A549 (cell line): ENCODE results near the gene FRRS1L. TPM values are rescaled to one million over a fixed set of nuclear protein-coding genes. Genes with fewer than 3 reads are reported as not detected.

Experiments
- ATAC-seq, 2 experiments: fragments of 200-7000 bp in 1 of 2; fragments of >200 bp in 1 of 2; cut with Nextera tagmentation in 1 of 2; cut with Tn5 transposase in 1 of 2; 3 replicates each; pipeline versions ENCODE4 v1.8.0 to v1.9.1; 2018 to 2020; ENCODE audit warnings: mild to moderate bottlenecking in 1 of 2, moderate library complexity in 1 of 2
- CTCF ChIA-PET: fragments of 300-600 bp; sonication (Branson Sonifier 250); formaldehyde crosslinking; extraction: SDS; loops from one replicate; lab custom pipeline; 2021; ENCODE audit warnings: antibody characterized with exemption, inconsistent platforms; lab: Yijun Ruan, JAX
- POLR2A ChIA-PET: fragments of 350-600 bp; formaldehyde crosslinking; extraction: SDS; loops from one replicate; lab custom pipeline; 2021; ENCODE audit warnings: antibody characterized with exemption, inconsistent platforms; lab: Yijun Ruan, JAX
- DNase-seq, 2 experiments: peaks; one replicate each; pipeline versions ENCODE4 v3.0.0 to v3.0.0-alpha.2; 2011 to 2016; ENCODE audit warnings: low read depth in 1 of 2, low spot score in 1 of 2
- FAIRE-seq: peaks from 2 replicates; lab custom pipeline; 2011; peaks lifted over from hg19 to GRCh38; lab: Jason Lieb, UNC
- H3K27ac ChIP-seq, 2 experiments: fragments of >200 bp; sonication (Bioruptor Twin); formaldehyde crosslinking; 3 replicates each; pipeline ENCODE4 v1.5.1; 2016 to 2017
- H3K4me1 ChIP-seq: fragments of >200 bp; sonication (Bioruptor Twin); formaldehyde crosslinking; 3 replicates; pipeline ENCODE4 v1.6.1; 2016
- H3K4me2 ChIP-seq: fragments of >200 bp; sonication (Bioruptor Twin); formaldehyde crosslinking; 3 replicates; pipeline ENCODE4 v1.6.1; 2016
- H3K4me3 ChIP-seq: fragments of >200 bp; sonication (Bioruptor Twin); formaldehyde crosslinking; 3 replicates; pipeline ENCODE4 v1.5.1; 2016
- H3K9me3 ChIP-seq: fragments of >200 bp; sonication (Bioruptor Twin); formaldehyde crosslinking; 3 replicates; pipeline ENCODE4 v1.6.1; 2016
- BHLHE40 ChIP-seq: IDR thresholded peaks from 2 replicates; pipeline ENCODE4 v1.6.1; 2012; ENCODE audit warnings: low read depth, low read length, inconsistent platforms
- CHD4 ChIP-seq: fragments of 200-600 bp; sonication (generic); IDR thresholded peaks from 2 replicates; pipeline ENCODE4 v1.6.1; 2016; ENCODE audit warnings: antibody characterized with exemption, mild to moderate bottlenecking, borderline replicate concordance
- ESRRA ChIP-seq: fragments of 150-350 bp; IDR thresholded peaks from 2 replicates; pipeline ENCODE4 v1.6.1; 2014; ENCODE audit warnings: mild to moderate bottlenecking, low read length, borderline replicate concordance
- FOSL2 ChIP-seq, 2 experiments: fragments of 450-650 bp in 1 of 2; fragments of >200 bp in 1 of 2; sonication (Bioruptor Twin) in 1 of 2; formaldehyde crosslinking; IDR thresholded peaks; 2 replicates each; pipeline versions ENCODE4 v1.5.0 to v1.6.1; 2016 to 2020; ENCODE audit warnings: mild to moderate bottlenecking in 1 of 2, moderate library complexity in 1 of 2
- JUN ChIP-seq, 2 experiments: fragments of >200 bp; sonication (Bioruptor Twin); formaldehyde crosslinking; IDR thresholded peaks; 2 replicates in 1 of 2; 3 replicates in 1 of 2; pipeline ENCODE4 v1.6.1; 2016 to 2017
- JUNB ChIP-seq: fragments of >200 bp; sonication (Bioruptor Twin); formaldehyde crosslinking; IDR thresholded peaks from 2 replicates; pipeline ENCODE4 v1.6.1; 2016
- MAZ ChIP-seq: fragments of 150-350 bp; IDR thresholded peaks from 2 replicates; pipeline ENCODE4 v1.6.1; 2014; ENCODE audit warnings: antibody characterized with exemption, low read depth, low read length, borderline replicate concordance
- MYC ChIP-seq: IDR thresholded peaks from 2 replicates; pipeline ENCODE4 v1.6.1; 2012; ENCODE audit warnings: mild to moderate bottlenecking, inconsistent platforms, low read length, improper control_type of control experiment, borderline replicate concordance
- RAD21 ChIP-seq, 2 experiments: fragments of >200 bp in 1 of 2; sonication (Bioruptor Twin) in 1 of 2; formaldehyde crosslinking in 1 of 2; IDR thresholded peaks in 1 of 2; conservative IDR thresholded peaks in 1 of 2; 2 replicates in 1 of 2; 3 replicates in 1 of 2; pipeline ENCODE4 v1.6.1; 2012 to 2018; ENCODE audit warnings: inconsistent platforms in 1 of 2
- SREBF2 ChIP-seq: fragments of 450-650 bp; IDR thresholded peaks from 2 replicates; pipeline ENCODE4 v1.6.1; 2014; ENCODE audit warnings: mild to moderate bottlenecking, moderate library complexity
- ZC3H11A ChIP-seq: fragments of 450-650 bp; IDR thresholded peaks from 2 replicates; pipeline ENCODE4 v1.6.1; 2014; ENCODE audit warnings: antibody characterized with exemption, mild to moderate bottlenecking
- WGBS: methylation state at CpG from one replicate; pipeline ENCODE4 v1.1.6; 2017; ENCODE audit errors: missing lambda C conversion rate; 5-methylcytosine and 5-hydroxymethylcytosine counted together
- polyA plus RNA-seq, 4 experiments: library from polyadenylated mRNA; depleted of rRNA in 3 of 4; stranded (reverse); fragments of >200 nt; fragmentation: RNase III in 1 of 4; extraction: RNeasy Plus Mini Kit Qiagen cat#74134 plus additional on column Dnase treatment in 1 of 4; gene quantifications; 2 replicates in 3 of 4; 3 replicates in 1 of 4; pipeline ENCODE4 v1.2.3, GENCODE V29; 2011 to 2017
- TF ChIP-seq, protein P1 (sequence below): IDR thresholded peaks from 2 replicates; pipeline ENCODE4 v1.6.1; 2012
- TF ChIP-seq, protein P2 (sequence below): IDR thresholded peaks from 2 replicates; pipeline ENCODE4 v1.6.1; 2012; ENCODE audit warnings: low read depth, borderline replicate concordance
- TF ChIP-seq, protein P3 (sequence below): fragments of >200 bp; sonication (Bioruptor Twin); formaldehyde crosslinking; IDR thresholded peaks from 3 replicates; pipeline ENCODE4 v1.6.1; 2016

The FRRS1L gene
- polyA plus RNA-seq, 2 of the 4 experiments (the other 2 are of a cell fraction) = 0.54 to 1.5 TPM

DNA sequence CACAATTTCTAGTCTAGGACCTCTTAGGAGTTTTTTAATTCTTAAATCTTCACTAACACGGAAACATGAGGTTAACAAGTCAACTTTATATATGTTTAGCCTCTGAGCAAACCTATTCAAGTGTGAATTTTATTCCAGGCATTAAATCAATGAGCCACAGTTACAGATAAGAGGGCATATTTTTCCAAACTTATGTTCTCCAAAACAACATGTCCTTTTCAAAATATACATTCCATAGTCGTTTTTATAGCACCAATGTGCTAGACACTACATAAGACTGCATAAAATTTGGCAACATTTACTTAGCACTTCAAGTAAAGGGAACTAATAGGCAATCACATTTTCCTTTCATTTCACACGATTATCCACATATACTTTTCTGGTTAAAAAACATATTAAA is 53.8 kb downstream of the FRRS1L start:
- Histone ChIP-seq H3K9me3 (no peaks in the 10 kb centered on the region), H3K4me3 (no peak overlapping the region), H3K27ac (peak overlapping the region; percentile 61 to 80; a peak in 3 of 6 replicates), H3K4me2 (peak overlapping the region; percentile 63; the same call in 2 of the 3 replicates), H3K4me1 (peaks cover 89% of the 10 kb centered on the region)
- ATAC-seq (no peak), DNase-seq (no peak), FAIRE-seq (no peak)
- ChIA-PET POLR2A (no interaction called here), CTCF (no interaction called here)
- 46% methylated on average over 3 of the region's 3 CpGs for WGBS
- TF ChIP-seq ZC3H11A = no peak
- TF ChIP-seq, protein P1, sequence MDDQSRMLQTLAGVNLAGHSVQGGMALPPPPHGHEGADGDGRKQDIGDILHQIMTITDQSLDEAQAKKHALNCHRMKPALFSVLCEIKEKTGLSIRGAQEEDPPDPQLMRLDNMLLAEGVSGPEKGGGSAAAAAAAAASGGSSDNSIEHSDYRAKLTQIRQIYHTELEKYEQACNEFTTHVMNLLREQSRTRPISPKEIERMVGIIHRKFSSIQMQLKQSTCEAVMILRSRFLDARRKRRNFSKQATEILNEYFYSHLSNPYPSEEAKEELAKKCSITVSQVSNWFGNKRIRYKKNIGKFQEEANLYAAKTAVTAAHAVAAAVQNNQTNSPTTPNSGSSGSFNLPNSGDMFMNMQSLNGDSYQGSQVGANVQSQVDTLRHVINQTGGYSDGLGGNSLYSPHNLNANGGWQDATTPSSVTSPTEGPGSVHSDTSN = no peak

DNA sequence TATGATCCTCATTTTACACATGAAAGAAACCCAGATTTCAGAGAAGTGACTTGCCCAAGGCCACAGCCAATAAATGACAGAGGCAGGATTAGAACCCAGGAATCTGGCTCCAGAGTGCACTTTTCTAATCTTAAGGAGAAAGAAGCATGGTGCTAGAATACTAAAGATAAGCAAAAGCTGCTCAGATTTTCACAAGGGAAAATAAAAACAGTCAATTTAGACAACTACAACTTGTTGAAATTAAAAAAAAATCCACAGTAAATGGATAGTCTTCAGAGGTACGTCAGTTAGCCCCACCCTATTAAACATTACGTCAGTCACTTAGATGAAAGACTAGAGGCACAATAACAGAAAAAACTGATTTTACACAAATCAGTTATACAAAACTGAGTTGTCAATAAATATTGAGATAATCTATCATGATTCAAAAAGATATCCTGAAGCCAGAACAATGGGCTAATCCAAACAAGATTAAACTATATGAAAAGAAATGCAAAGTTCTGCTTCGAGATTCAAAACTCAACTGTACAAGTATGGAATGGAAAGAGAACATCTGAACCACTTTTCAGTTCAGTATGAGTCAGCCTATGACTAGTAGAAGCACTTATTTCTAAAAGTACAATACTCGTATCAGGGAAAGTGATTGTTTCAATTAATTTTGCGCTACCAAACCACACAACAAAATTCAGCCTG is 56.6 kb downstream of the FRRS1L start:
- peak overlapping the region; percentile 79 to 80 for H3K27ac ChIP-seq
- POLR2A ChIA-PET = interaction anchor here (0.9 to 3.4 kb wide), 2 partner anchors 9 kb away, joined by 3 to 21 read pairs; partner anchors contain the start of gene TMEM245
- 2% methylated on average over 5 of the region's 5 CpGs for whole genome bisulfite sequencing
- peaks cover 89% of the 10 kb centered on the region for H3K4me1 ChIP-seq
- peak; percentile 62 to 66 for ATAC-seq
- peak; percentile 49 for FAIRE-seq
- peak overlapping the region; percentile 30; the same call in 2 of the 3 replicates for H3K4me3 ChIP-seq
- CTCF ChIA-PET = interaction anchor here (1.8 to 2.1 kb wide), 3 partner anchors 8 to 73 kb away, joined by 5 to 18 read pairs (median 8); partner anchors contain the start of gene TMEM245
- TF ChIP-seq JUNB (no peak; the same call in 1 of the 2 replicates), FOSL2 (IDR thresholded peaks at IDR 0.05) (peak; percentile 62), FOSL2 (CRISPR knock-in tag; IDR thresholded peaks at IDR 0.05) (peak; percentile 81)
- TF ChIP-seq, protein P2, sequence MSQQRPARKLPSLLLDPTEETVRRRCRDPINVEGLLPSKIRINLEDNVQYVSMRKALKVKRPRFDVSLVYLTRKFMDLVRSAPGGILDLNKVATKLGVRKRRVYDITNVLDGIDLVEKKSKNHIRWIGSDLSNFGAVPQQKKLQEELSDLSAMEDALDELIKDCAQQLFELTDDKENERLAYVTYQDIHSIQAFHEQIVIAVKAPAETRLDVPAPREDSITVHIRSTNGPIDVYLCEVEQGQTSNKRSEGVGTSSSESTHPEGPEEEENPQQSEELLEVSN = no peak
- H3K9me3 ChIP-seq = no peaks in the 10 kb centered on the region
- H3K4me2 ChIP-seq = peak overlapping the region; percentile 91
- DNase-seq = peak in 1 of 2 experiments; percentile 62

DNA sequence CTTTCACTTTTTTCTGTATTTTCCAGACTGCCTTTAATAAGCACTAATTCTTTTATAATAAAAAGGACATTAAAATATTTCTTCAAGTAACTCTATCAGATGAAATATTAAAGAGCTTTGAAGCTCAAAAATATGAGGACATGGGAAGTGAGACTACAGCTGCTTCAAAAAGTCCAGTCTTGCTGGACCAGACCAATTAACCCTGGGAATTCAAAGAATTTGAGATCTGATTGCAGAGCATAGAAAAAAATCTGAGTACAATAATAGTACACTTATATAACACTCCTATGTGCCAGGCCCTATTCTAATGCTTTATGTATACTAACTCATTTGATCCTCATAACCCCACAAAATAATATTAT is 57.1 kb downstream of the FRRS1L start:
- Histone ChIP-seq H3K27ac (peak overlapping the region; percentile 79 to 80), H3K9me3 (no peaks in the 10 kb centered on the region), H3K4me2 (peak overlapping the region; percentile 91), H3K4me3 (peak overlapping the region; percentile 30; the same call in 2 of the 3 replicates)
- no peak for DNase-seq
- ATAC-seq = no peak
- POLR2A ChIA-PET = interaction anchor here (3.4 kb wide), 1 partner anchor 10 kb away, joined by 21 read pairs; the partner anchor contains the start of gene TMEM245
- TF ChIP-seq BHLHE40 = no peak
- TF ChIP-seq, all 56 proteins: peak for 0
- CTCF ChIA-PET = interaction anchor here (1.1 to 2.1 kb wide), 5 partner anchors 9 to 219 kb away, joined by 3 to 18 read pairs (median 5); partner anchors contain the start of gene TMEM245
- peaks cover 84% of the 10 kb centered on the region for H3K4me1 ChIP-seq
- FAIRE-seq = no peak

DNA sequence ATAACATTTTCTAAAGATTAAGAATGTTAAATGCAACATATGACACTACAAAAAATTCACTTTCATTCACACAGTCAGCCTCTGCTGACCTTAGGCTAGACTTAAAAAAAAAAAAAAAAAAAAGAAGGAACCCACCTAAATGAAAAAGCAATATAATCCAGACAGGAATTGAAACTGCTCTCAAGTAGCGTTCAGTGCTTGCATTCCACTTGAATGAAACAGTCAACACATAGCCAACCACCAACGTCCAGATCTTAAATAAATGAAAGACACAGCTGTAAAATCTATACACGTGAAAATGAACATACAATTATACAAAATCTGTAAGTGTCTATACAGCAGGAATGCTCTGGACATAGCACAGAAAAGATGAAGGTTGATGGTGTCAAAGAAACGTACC is 58.7 kb downstream of the FRRS1L start:
- WGBS = 8% methylated on average over 4 of the region's 4 CpGs
- Histone ChIP-seq H3K4me2 (peak overlapping the region; percentile 91), H3K9me3 (0 out of 3 replicates have a peak, but pooled peaks cover 5% of the 10 kb centered on the region), H3K4me3 (peak overlapping the region; percentile 10; the same call in 2 of the 3 replicates), H3K27ac (peak overlapping the region; percentile 77 to 80), H3K4me1 (peaks cover 68% of the 10 kb centered on the region)
- POLR2A ChIA-PET = interaction anchor here (1.3 to 3.4 kb wide), 2 partner anchors 10 to 11 kb away, joined by 4 to 21 read pairs; partner anchors contain the start of gene TMEM245
- DNase-seq (no peak), FAIRE-seq (no peak), ATAC-seq (peak in 1 of 2 experiments; percentile 14; a peak in 2 of 6 replicates)
- TF ChIP-seq ESRRA = no peak
- TF ChIP-seq JUN (IDR thresholded peaks at IDR 0.05) = no peak
- TF ChIP-seq, protein P3, sequence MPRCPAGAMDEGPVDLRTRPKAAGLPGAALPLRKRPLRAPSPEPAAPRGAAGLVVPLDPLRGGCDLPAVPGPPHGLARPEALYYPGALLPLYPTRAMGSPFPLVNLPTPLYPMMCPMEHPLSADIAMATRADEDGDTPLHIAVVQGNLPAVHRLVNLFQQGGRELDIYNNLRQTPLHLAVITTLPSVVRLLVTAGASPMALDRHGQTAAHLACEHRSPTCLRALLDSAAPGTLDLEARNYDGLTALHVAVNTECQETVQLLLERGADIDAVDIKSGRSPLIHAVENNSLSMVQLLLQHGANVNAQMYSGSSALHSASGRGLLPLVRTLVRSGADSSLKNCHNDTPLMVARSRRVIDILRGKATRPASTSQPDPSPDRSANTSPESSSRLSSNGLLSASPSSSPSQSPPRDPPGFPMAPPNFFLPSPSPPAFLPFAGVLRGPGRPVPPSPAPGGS = no peak
- TF ChIP-seq CHD4 = no peak
- no peak for TF ChIP-seq MAZ
- TF ChIP-seq RAD21 (conservative IDR thresholded peaks at IDR 0.05 in 1 of 2, IDR thresholded peaks at IDR 0.05 in 1 of 2) = no peak
- no peak for TF ChIP-seq SREBF2
- no peak for TF ChIP-seq MYC
- CTCF ChIA-PET = interaction anchor here (0.8 to 2.1 kb wide), 2 partner anchors 10 to 21 kb away, joined by 3 to 18 read pairs; partner anchors contain the start of gene TMEM245
